Stimulated activated naive CD8-positive, alpha-beta T cell treated with anti-CD3 and anti-CD28 coated beads, Interleukin-15, Interleukin-2, amounts not matched to agents 100 U/mL and 50 U/mL, for 24 hours (primary cell): ENCODE data around the gene IQCN.

Source experiments
- ATAC-seq: fragments of 150-1000 bp; cut with Tn5 transposase; one replicate; pipeline ENCODE4 v1.10.0; 2021
- DNase-seq: peaks from one replicate; pipeline ENCODE4 v3.0.0; 2021

The IQCN gene

DNA sequence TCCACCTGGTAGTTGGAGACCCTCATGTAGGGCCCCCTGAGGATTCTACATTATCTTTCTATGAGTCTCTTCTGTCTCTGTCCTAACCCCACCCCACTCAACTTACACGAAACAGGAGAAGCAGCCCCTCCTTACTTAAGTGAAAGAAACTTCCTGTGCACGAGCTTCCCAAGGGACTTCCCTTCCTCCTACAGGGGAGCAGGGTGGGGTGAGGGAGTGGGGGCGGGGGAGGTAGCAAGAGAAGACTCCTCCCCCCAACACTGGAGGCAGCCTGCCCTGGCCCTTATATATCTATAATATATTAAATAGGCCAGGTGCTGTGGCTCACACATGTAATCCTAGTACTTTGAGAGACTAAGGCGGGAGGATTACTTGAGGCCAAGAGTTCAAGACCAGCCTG lies 42.5 kb downstream of the IQCN start:
- DNase-seq (no peak), ATAC-seq (no peak)

GRCh38 chr19:18230941-18231734 lies 43.1 kb downstream of the IQCN start:
- peak; percentile 32 for DNase-seq
- ATAC-seq, result peak; percentile 31

GRCh38 chr19:18229915-18230314 lies 44.3 kb downstream of the IQCN start:
- ATAC-seq (no peak), DNase-seq (no peak)

DNA sequence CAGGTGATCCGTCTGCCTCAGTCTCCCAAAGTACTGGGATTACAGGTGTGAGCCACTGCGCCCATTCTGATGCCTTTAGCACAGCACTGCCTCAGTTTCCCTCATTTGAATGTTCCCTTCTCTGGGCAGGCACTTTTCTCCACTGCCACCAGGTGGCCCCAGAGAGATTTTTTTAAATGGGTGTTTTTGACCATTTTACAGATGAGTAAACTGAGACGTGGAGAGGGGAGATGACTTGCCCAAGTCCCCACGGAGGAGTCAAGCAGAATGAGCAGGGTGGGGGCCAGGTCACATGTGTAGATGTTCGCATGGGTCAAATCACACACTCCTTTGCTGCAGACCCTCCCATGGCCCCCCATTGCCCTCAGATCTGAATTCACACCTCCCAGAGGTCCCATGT lies 44.8 kb downstream of the IQCN start:
- DNase-seq (no peak), ATAC-seq (no peak)

DNA sequence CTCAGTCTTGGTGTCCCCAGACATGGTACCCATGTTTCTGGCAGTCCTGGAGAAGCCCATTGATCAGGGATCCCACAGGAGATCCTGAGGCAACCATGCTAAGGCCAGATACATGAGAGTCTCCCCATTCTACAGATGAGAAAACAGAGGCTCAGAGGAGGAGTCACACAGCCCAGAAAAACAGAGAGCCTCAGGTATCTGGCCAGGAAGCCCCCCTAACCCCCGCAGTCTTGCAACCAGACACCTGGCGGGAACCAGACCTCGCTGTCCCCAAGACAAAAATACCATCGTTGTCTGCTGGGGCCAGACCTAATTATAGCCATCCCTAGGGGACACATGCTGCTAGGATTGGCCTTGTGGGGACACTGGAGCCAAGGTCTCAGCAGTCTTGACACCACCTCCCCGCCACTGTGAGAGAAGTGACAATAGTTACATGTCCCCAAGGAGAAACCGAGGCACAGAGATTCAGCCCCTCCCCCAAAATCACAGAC lies 46.4 kb downstream of the IQCN start:
- ATAC-seq (no peak), DNase-seq (no peak)

- no peak for ATAC-seq
- no peak for DNase-seq
Measured at GRCh38 chr19:18226956-18227780, 47.1 kb downstream of the IQCN start.

GRCh38 chr19:18225702-18226468 lies 48.4 kb downstream of the IQCN start, which contains the start of gene PDE4C:
Gene PDE4C (minus strand): TSS chr19:18226438. CDS start chr19:18226415, 23 bp downstream.
- DNase-seq (no peak), ATAC-seq (no peak)

- ATAC-seq, result no peak
- DNase-seq, result no peak
Measured at GRCh38 chr19:18225355-18225701, 48.9 kb downstream of the IQCN start.

- ATAC-seq, result peak; percentile 97
- DNase-seq, result peak; percentile 92
Measured at GRCh38 chr19:18224525-18225354, 49.5 kb downstream of the IQCN start.

DNA sequence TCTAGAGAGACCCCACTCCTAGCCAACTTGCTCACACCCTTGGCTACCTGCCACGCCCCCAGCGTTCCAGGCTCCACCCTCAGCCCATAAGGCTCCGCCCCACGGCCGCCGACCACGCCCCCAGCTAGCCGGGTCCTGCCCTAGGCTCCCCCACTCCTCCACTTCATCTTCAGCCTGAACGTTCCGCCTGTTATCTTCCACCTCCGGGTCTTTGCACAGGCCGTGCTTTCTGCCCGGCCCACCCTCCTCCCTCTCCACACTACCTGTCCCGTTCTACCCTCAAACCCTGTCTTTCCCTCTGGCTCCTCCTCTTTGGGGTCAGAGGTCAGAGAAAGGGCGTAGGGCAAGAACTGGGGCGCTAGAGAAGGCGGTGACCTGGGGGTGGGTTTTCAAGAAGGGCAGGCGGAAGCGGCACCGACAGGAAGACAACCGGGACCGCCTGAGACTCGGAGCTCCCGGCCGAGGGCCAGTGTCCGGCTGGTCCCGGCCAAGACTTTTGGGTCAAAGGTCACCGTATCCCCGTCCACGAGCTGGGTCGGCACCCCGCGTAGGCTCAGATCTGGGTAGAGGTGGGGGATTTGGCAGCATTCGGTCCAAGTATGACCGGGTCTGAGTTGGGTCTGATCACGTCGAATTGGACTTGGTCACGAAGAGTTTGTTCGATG lies 50.3 kb downstream of the IQCN start:
- DNase-seq, result peak; percentile 63
- ATAC-seq, result no peak

DNA sequence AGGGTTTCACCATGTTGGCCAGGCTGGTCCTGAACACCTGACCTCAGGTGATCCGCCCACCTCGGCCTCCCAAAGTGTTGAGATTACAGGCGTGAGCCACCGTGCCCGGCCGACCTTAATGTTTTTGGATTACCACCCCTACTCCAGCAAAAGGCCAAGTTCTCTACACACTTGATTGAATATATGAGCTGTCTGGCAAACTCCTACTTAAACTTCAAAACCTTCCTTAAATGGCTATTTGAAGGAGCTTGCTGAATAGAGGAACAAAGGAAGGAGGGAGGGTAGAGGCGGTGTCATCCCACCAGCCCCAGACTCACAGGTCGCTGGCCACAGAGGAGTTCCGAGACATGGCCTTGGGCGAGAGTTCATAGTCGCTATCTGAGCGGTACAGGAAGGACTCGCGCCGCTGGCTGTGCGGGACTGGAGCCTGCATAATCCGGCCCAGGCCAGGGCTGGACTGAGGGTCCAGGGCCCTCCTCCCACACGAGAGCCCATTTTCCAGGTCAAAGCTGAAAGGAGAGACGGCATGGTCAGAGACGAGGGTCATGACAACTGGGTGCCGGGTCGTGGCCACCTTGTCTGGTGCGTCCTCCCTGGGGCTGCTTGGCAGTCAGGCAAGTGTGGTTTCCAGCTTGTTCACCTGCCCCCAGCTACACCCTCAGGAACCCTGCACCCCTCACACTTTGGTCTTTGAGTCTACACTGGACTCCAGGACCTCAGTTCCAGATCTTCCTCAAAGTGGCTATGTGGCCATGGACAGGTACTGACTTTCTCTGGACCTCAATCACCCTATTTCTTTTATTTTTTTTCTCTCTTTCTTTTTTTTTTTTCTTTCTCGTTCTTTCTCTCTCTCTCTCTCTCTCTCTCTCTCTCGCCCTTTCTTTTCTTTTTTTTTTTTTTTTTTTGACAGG lies 52.2 kb downstream of the IQCN start:
- ATAC-seq, result no peak

GRCh38 chr19:18220632-18221275 lies 53.5 kb downstream of the IQCN start:
- ATAC-seq (no peak), DNase-seq (no peak)

More for the DNA sequence above, 52.2 kb downstream of the IQCN start:
- no peak for DNase-seq

- DNase-seq (no peak), ATAC-seq (no peak)
Measured at GRCh38 chr19:18219911-18220631, 54.2 kb downstream of the IQCN start.

DNA sequence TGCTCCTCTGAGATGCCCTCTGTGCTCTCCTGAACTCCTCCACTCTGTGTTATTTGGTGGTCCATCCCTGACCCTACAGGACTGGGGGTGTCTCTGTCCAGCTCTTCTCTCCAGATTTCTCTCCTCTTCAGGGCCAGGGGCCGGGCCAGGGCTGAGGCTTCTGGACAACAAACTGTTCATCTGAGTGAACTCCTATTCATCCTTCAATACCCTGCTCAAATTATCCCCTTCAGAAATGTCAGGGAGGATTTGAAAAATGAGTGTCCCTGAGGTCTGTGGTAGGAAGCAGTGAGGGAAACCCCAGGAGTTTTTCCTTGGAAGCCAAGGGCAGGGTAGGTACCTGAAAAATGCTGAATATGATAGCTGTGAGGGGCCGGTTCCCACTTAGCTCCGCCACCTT lies 55.7 kb downstream of the IQCN start:
- ATAC-seq (no peak), DNase-seq (no peak)

GRCh38 chr19:18218159-18218558 lies 56.1 kb downstream of the IQCN start:
- no peak for DNase-seq
- ATAC-seq, result no peak

DNA sequence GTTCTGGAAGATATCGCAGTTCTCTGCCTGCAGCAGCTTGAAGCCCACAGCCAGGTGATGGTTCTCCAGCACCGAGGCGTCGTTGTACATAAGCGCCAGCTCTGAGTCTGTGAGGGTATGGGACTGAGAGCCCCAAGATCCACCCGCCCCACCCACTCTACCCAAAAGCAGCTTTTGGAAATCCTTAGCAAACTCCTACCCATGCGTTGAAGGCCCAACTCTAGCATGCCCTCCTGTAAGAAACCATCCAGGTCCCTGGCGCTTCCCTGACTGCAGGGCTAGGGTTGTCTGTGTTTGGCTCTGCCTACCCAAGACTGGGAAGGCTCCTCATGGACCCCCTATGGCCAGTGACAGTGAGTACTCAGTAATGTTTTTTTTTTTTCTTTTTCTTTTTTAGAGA lies 57.5 kb downstream of the IQCN start:
- ATAC-seq (no peak), DNase-seq (no peak)

- no peak for DNase-seq
- ATAC-seq, result peak; percentile 50
Measured at GRCh38 chr19:18214779-18215433, 59.3 kb downstream of the IQCN start.

GRCh38 chr19:18211683-18212082 lies 62.6 kb downstream of the IQCN start:
- DNase-seq (no peak), ATAC-seq (no peak)
